Measurements from ENCODE around the gene TPD52L1.

TPD52L1 gene

GRCh38 chr6:125237764-125238163 is 84.2 kb downstream of the TPD52L1 start:
- no peaks in the 10 kb centered on the region for H3K36me3 ChIP-seq (replicated peaks; ENCODE audit: low read depth, low read length)
- H3K79me2 ChIP-seq (ENCODE audit: low read length) = no peaks in the 10 kb centered on the region
- H3K27ac ChIP-seq (ENCODE audit: low read length) = no peak overlapping the region
- H3K9me3 ChIP-seq (ENCODE audit: insufficient read depth, low read length) = no peaks in the 10 kb centered on the region
- H2AFZ ChIP-seq (ENCODE audit: low read depth, low read length) = no peak overlapping the region
- no peak overlapping the region for H3K4me3 ChIP-seq (ENCODE audit: low read length)
- TF ChIP-seq EZH2phosphoT487 (IDR thresholded peaks at IDR 0.05; ENCODE audit: low read depth) = no peak
- TF ChIP-seq, protein P1, sequence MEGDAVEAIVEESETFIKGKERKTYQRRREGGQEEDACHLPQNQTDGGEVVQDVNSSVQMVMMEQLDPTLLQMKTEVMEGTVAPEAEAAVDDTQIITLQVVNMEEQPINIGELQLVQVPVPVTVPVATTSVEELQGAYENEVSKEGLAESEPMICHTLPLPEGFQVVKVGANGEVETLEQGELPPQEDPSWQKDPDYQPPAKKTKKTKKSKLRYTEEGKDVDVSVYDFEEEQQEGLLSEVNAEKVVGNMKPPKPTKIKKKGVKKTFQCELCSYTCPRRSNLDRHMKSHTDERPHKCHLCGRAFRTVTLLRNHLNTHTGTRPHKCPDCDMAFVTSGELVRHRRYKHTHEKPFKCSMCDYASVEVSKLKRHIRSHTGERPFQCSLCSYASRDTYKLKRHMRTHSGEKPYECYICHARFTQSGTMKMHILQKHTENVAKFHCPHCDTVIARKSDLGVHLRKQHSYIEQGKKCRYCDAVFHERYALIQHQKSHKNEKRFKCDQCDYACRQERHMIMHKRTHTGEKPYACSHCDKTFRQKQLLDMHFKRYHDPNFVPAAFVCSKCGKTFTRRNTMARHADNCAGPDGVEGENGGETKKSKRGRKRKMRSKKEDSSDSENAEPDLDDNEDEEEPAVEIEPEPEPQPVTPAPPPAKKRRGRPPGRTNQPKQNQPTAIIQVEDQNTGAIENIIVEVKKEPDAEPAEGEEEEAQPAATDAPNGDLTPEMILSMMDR (IDR thresholded peaks at IDR 0.05; ENCODE audit: low read depth, low read length) = no peak
- no peaks in the 10 kb centered on the region for H3K27me3 ChIP-seq (ENCODE audit: low read depth, low read length)
- no peak overlapping the region for H3K9ac ChIP-seq (ENCODE audit: low read length)
- no peaks in the 10 kb centered on the region for H3K4me1 ChIP-seq (ENCODE audit: low read length)
- no peaks in the 10 kb centered on the region for H4K20me1 ChIP-seq (ENCODE audit: insufficient read depth, low read length)
- no peak overlapping the region for H3K4me2 ChIP-seq (ENCODE audit: low read length)

- no peak overlapping the region for H3K4me3 ChIP-seq (ENCODE audit: low read length)
- no peaks in the 10 kb centered on the region for H4K20me1 ChIP-seq (ENCODE audit: insufficient read depth, low read length)
- TF ChIP-seq EZH2phosphoT487 (IDR thresholded peaks at IDR 0.05; ENCODE audit: low read depth) = no peak
- H3K4me2 ChIP-seq (ENCODE audit: low read length) = no peak overlapping the region
- H3K9me3 ChIP-seq (ENCODE audit: insufficient read depth, low read length) = no peaks in the 10 kb centered on the region
- H3K4me1 ChIP-seq (ENCODE audit: low read length) = peaks cover 2% of the 10 kb centered on the region; the same call in 1 of the 2 replicates
- H3K27ac ChIP-seq (ENCODE audit: low read length) = no peak overlapping the region
- no peaks in the 10 kb centered on the region for H3K79me2 ChIP-seq (ENCODE audit: low read length)
- no peaks in the 10 kb centered on the region for H3K36me3 ChIP-seq (replicated peaks; ENCODE audit: low read depth, low read length)
- no peaks in the 10 kb centered on the region for H3K27me3 ChIP-seq (ENCODE audit: low read depth, low read length)
- no peak overlapping the region for H2AFZ ChIP-seq (ENCODE audit: low read depth, low read length)
- no peak overlapping the region for H3K9ac ChIP-seq (ENCODE audit: low read length)
These were observed 91.5 kb downstream of the TPD52L1 start for GRCh38 chr6:125245109-125245508.

DNA sequence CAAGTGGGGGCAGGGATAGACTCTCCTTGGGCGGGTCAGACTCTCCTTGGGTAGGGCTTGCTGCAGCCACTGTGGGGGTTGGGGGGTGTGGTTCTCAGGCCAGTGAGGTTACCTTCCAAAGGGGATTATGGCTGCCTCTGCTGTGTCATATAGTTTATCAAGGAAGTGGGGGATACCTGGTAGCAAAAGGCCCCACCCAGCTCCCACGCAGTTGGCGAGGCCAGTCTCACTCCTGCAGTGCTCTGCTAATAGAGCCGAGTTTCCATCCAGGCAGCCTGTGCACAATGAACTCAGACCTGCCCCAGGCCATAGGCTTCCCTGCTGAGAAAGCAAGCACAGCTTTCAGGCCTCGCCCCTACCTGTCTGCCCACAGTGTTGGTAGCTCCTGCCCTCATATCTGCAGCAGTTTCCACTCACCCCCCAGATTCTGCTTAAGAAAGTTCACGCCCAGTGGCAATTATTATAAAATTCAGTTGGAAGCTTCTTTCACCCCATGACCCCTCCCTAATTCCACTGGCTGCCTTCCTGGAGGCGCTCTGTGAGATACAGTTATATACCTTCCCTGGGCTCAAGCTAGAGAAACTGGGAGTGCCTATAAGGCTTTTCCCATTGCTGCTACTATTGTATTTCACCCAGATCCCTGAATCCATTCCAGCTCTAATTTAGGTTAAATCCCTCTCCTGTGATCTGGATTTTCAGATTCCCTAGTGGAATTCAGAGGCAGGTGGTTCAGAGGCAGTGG is 92.1 kb downstream of the TPD52L1 start:
- H3K4me2 ChIP-seq (ENCODE audit: low read length) = no peak overlapping the region

DNA sequence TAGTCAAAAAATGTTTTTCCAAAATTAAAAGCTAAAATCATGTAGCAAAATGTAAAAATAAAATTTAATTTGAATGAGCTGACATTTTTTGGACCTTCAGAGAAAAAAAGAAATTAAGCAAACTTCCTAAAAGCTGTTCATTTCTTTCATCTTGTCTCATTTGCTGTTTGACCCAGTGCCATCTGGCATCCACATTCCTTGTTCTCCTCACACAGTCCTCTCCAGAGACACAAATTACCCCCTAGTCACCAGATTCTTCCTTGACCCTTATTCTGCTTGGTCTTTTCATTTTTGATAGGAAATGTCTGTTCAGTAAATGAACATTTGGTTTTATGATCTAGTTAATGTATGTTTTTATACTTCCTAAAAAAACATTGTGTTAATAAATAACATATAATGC is 93.0 kb downstream of the TPD52L1 start:
- Histone ChIP-seq H3K27ac (ENCODE audit: low read length) (no peak overlapping the region), H3K4me2 (ENCODE audit: low read length) (no peak overlapping the region), H2AFZ (ENCODE audit: low read depth, low read length) (no peak overlapping the region), H3K27me3 (ENCODE audit: low read depth, low read length) (no peaks in the 10 kb centered on the region), H3K36me3 (replicated peaks; ENCODE audit: low read depth, low read length) (no peaks in the 10 kb centered on the region), H3K9ac (ENCODE audit: low read length) (no peak overlapping the region), H4K20me1 (ENCODE audit: insufficient read depth, low read length) (no peaks in the 10 kb centered on the region), H3K9me3 (ENCODE audit: insufficient read depth, low read length) (no peaks in the 10 kb centered on the region), H3K79me2 (ENCODE audit: low read length) (no peaks in the 10 kb centered on the region), H3K4me3 (ENCODE audit: low read length) (no peak overlapping the region), H3K4me1 (ENCODE audit: low read length) (peaks cover 5% of the 10 kb centered on the region)
- no peak for TF ChIP-seq EZH2phosphoT487 (IDR thresholded peaks at IDR 0.05; ENCODE audit: low read depth)
- TF ChIP-seq, protein P1 (IDR thresholded peaks at IDR 0.05; ENCODE audit: low read depth, low read length) = no peak

More for the DNA sequence above, 92.1 kb downstream of the TPD52L1 start:
- TF ChIP-seq, protein P1 (IDR thresholded peaks at IDR 0.05; ENCODE audit: low read depth, low read length) = no peak
- no peak for TF ChIP-seq EZH2phosphoT487 (IDR thresholded peaks at IDR 0.05; ENCODE audit: low read depth)
- no peak overlapping the region for H3K9ac ChIP-seq (ENCODE audit: low read length)
- H3K79me2 ChIP-seq (ENCODE audit: low read length) = no peaks in the 10 kb centered on the region
- H3K9me3 ChIP-seq (ENCODE audit: insufficient read depth, low read length) = no peaks in the 10 kb centered on the region
- H3K4me1 ChIP-seq (ENCODE audit: low read length) = peaks cover 2% of the 10 kb centered on the region; the same call in 1 of the 2 replicates
- no peak overlapping the region for H3K27ac ChIP-seq (ENCODE audit: low read length)
- no peak overlapping the region for H3K4me3 ChIP-seq (ENCODE audit: low read length)
- H4K20me1 ChIP-seq (ENCODE audit: insufficient read depth, low read length) = no peaks in the 10 kb centered on the region
- H2AFZ ChIP-seq (ENCODE audit: low read depth, low read length) = no peak overlapping the region
- no peaks in the 10 kb centered on the region for H3K27me3 ChIP-seq (ENCODE audit: low read depth, low read length)
- no peaks in the 10 kb centered on the region for H3K36me3 ChIP-seq (replicated peaks; ENCODE audit: low read depth, low read length)

Measured in OCI-LY3 (cell line).